HG02852 (cell line): ENCODE measurements around the gene TCF19.
A peak's percentile ranks its signal among the peaks of the same experiment; 100 is the strongest.
"Not testable (repeated sequence)": the region's sequence is repeated elsewhere in the genome, so short reads cannot be mapped to it uniquely, and the experiment has no call there.

Experiments used
- ATAC-seq: cut with Tn5 transposase; IDR thresholded peaks from one replicate; pipeline ENCODE4 v1.9.1; 2021; ENCODE audit warnings: mild to moderate bottlenecking, moderate library complexity; ENCODE audit not compliant: unreplicated experiment

Gene TCF19

DNA sequence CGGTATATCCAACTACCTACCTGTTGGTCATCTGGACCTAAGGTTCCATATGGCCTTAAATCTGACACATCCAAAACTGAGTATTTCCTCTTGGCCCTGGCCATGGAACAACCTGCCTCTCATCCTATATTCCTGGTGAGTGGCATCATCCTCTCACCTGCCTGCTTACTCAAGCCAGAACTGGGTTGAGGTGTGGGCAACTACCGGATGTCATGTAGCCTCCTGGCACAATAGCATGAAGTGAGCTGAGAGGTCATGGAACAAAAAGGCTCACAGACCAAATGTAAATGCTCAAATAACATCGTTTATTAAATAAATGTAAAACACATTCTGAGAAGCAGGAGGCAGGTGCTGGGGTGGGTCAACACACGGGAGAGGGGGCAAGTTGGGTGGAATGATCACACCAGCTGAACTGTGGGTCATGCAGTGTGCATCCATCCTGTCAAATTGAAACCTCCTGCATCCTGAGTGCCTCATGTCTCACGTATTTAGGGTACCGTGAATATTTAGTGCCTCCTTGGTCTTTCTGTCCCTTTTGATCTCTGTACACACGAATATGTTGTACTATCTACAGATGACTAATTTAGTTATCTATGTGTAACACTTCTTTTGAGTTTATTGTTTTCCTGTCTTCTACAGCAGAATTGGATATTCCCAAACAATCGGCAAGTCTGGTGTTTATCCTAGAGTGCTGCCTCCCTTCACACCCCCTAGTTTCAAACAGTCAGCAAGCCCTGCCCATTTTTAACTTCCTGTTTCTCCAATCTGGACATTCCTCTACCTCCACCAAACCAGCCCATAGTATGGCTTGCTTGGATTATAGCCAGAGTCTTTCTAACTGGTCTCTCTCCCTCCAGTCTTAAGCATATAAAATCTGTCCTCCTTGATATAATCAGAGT is 20.0 kb downstream of the TCF19 start:
- no peak for ATAC-seq

DNA sequence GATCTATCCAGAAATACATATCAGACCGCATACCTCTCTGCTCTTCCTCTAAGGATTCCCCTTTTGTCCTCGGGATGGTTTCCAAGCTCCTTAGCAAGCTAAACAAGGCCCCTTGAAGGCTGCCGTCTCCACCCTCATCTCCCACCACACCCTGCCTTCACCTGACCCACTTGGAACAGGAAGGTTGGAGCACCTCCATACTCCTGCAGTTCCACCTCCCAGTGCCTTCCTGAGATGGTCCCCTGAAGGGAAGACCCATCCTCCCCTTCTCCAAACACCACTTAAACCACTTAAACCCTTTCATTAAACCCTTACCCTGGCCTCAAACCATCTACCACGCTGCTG is 20.6 kb downstream of the TCF19 start:
- no peak for ATAC-seq

DNA sequence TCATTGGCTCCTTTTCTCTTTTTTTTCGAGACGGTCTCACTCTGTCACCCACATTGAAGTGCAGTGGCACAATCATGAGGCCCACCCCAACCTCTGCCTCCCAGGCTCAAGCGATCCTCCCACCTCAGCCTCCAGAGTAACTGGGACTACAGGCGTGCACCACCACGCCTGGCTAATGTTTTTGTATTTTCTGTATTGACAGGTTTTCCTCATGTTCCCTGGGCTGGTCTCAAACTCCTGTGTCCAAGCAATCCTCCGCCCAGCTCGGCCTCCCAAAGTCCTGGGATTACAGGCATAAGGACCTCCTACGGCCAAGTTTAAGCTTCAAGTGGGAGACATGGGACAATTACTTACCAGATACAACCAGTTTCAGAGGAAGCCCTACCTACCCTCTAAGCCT is 21.5 kb downstream of the TCF19 start:
- no peak for ATAC-seq

DNA sequence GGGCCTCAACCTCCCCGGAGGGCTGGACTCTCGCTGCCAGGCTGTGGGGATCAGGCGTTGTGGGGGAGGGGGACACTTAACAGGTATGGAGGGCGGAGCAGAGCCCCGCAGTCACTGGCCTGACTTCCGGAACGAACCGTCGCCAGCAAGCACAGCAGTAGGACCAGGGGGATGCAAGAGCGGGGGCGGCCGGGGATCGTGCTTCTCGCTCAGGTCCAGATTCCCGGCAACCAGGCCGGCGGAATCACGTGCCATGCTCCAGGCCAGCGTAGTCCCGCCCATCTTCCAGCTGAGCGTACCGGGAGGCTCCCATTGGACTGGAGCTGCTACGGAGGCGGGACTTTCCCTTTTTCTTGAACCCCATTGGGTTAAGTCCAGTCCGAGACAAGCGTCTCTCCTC is 22.1 kb downstream of the TCF19 start:
- no peak for ATAC-seq

DNA sequence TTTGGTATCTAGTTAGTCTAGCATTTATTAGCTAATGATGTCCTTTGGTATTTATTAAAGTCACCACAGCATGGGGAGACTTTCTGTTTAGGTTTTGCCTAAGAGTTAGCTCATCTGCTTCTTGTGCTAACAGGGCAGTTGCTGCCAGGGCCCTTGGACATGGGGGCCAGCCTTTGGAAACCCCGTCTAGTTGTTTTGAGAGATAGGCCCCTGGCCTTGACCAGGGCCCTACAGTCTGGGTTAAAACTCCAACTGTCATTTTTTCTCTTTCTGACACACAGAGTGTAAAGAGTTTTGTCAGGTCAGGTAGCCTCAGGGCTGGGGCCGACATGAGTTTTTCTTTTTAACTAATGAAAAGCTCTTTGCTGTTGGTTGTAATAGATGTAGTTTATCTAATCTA is 24.9 kb downstream of the TCF19 start:
- ATAC-seq, result not testable (repeated sequence)

DNA sequence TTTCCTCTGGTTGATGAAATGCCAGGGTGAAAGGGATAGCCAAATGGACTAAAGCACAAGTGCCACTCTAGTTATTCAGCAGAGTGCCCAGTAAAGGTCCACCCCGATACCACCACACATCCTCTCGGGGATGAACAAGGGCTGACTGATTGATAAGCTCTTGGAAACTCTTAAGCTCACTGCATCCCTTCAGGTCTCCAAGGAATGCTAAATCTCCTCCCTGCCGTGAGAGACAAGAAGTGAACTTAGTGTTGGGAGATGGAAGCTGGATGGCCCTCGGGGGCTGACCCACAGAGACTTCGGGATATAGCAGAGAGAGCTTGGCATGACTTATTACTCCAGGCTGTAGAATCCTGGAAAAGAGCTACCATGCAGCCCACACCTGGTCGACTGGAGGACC is 25.5 kb downstream of the TCF19 start:
- not testable (repeated sequence) for ATAC-seq

DNA sequence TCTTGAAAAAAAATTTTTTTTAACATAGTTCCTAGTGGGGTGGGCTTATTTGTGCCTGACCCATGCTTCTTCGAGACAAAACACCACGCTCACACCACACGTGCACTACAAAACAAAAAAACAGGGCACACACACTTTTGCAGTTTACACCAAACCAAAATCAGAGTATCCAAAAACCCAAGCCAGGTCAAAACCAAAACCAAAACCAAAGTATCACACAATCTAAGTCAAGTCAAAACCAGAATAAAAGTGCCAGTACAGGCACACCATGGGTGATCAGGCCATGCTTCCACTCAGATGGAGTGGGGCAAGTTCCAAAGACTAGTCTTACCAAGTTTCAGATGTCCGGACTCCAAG is 27.3 kb downstream of the TCF19 start:
- ATAC-seq, result not testable (repeated sequence)

DNA sequence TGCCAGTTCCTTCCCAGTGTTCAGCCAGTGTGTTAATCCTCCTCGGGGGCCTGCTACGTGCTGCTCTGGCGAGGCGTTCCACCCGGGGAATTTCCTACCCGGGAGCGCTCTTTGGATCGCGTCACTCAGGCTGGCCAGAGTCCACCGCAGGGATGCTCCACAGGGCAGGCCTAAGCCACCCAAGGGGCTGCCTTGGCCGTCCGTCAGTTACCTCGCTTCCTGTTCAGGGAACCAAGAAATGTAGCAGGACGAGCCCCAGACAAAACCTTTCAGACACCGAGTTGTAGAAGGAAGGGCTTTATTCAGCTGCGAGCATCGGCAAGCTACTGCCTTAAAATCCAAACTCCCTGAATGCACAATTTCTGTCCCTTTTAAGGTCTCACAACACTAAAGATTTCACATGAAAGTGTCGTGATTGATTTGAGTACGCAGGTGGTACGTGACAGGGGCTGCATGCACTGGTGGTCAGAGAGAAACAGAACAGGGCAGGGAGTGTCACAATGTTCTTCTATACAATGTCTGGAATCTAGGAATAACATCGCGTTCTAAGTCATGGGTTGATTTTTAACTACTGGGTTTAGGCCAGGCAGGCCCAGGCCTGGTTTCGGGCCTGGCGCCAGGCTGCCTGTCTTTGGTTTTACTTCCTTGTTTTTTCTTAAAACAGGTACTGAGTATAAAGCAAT is 27.8 kb downstream of the TCF19 start:
- no peak for ATAC-seq

DNA sequence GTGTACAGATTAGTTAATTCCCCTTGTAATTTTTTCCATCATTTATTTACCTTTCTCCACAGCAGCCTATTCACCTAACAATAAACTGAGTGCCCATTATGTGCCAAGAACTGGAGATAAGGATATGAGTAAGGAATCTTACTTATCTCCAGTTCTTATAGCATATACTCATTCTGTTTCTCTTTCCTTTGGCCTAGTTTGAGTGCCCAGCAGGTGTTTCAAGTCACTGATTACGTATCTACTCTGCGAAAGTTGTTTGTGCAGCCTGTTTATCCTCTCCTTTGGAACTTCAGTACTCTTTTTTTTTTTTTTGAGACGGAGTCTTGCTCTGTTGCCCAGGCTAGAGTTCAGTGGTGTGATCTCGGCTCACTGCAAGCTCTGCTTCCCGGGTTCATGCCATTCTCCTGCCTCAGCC is 29.4 kb downstream of the TCF19 start:
- no peak for ATAC-seq

DNA sequence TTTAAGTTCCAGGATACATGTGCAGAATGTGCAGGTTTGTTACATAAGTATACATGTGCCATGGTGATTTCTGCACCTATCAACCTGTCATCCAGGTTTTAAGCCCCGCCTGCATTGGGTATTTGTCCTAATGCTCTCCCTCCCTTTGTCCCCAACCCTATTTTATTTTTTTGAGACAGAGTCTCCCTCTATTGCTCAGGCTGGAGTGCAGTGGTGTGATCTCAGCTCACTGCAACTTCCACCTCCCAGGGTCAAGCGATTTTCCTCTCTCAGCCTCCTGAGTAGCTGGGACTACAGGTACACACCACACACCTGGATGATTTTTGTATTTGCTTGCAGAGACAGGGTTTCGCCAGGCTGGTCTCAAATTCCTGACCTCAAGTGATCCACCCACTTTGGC is 30.8 kb downstream of the TCF19 start:
- not testable (repeated sequence) for ATAC-seq

DNA sequence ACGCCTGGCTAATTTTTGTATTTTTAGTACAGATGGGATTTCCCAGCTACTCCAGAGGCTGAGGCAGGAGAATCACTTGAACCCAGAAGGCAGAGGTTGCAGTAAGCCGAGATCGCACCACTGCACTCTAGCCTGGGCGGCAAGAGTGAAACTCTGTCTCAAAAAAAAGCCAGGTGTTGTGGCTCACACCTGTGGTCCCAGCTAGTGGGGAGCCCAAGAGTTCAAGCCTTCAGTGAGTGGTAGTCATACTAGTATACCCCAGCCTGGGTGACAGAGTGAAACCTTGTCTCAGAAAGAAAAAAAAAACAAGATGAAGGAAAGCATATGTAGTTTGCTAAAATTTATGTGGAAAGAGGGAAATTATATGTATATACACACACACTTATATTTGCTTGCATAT is 32.1 kb downstream of the TCF19 start:
- peak; percentile 68 for ATAC-seq

DNA sequence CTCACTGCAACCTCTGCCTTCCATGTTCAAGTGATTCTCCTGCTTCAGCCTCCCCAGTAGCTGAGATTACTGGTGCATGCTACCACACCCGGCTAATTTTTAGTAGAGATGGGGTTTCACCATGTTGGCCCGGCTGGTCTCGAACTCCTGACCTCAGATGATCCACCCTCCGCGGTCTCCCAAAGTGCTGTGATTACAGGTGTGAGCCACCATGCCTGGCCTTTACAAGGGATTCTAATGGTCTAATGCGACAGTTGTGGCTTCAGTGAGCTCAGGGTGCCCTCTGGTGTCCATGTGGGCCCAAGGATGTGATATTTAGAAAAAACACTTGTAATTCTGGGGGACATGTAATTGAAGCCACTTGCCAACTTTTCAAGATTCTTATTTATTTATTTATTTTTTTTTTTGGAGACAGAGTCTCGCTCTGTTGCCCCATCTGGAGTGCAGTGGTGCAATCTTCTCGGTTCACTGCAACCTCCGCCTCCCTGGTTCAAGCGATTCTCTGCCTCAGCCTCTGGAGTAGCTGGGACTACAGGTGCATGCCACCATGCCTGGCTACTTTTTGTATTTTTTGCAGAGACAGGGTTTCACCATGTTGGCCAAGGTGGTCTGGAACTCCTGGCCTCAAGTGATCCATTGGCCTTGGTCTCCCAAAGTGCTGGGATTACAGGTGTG is 34.2 kb downstream of the TCF19 start:
- not testable (repeated sequence) for ATAC-seq

DNA sequence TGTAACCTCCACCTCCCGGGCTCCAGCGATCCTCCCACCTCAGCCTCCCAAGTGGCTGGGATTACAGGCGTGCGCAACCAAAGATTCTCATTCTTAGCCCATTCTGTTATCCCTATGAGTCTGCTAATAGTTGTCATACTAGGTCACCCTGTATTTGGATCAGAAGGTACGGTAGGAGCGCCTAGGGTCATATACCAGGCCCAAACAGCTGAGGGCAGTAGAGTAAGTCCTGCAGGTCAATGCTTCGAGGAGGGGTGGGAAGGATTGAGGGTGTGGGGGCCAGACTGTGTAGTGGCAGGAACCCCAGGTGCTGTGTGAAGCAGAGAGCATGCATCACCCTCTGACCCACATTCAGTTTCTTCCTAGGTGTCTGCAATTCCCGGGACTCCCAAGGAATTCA is 34.8 kb downstream of the TCF19 start:
- no peak for ATAC-seq

DNA sequence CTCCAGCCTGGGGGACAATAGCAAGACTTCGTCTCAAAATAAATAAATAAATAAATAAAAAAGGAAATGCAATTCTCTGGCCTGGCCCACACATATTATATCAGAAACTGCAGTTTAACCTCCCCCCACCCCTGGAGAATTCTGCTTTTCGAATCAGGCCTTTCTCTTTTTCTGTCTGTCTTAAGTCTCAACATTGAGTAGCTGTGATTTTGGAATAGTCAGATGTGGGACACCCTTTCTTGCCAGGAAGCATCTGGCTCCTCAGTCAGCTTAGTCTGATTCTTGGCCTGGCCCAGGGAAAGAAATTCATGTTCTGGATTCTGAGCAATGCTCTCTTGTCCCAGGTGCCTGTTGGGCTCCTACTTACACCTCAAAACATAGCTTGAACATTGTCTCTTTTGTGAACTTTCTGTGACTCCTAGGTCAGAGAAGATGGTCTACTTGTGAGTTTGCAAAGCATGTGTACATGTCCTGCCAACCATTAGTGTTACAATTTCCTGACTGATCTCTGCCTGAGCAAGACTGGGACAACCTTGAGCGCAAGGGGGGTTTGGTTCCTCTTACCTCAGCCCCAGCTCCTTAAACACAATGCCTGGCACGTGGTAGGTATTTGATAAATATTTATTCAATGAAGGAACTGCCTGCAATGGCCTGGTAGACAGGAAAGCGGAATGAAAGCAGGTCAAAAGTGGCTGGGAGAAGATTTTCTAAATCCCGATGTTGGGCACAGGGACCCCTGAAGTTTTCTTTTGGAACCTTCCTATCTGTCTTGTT is 35.9 kb downstream of the TCF19 start:
- no peak for ATAC-seq

DNA sequence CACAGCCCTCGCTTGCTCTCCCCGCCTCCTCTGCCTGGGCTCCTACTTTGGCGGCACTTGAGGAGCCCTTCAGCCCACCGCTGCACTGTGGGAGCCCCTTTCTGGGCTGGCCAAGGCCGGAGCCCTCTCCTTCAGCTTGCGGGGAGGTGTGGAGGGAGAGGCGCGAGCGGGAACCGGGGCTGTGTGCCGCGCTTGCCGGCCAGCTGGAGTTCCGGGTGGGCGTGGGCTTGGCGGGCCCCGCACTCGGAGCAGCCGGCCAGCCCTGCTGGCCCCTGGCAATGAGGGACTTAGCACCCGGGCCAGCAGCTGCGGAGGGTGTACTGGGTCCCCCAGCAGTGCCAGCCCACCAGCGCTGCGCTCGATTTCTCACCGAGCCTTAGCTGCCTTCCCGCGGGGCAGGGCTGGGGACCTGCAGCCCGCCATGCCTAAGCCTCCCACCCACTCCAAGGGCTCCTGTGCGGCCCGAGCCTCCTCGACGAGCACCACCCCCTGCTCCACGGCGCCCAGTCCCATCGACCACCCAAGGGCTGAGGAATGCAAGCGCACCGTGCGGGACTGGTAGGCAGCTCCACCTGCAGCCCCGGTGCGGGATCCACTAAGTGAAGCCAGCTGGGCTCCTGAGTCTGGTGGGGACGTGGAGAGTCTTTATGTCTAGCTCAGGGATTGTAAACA is 37.1 kb downstream of the TCF19 start:
- ATAC-seq, result not testable (repeated sequence)

DNA sequence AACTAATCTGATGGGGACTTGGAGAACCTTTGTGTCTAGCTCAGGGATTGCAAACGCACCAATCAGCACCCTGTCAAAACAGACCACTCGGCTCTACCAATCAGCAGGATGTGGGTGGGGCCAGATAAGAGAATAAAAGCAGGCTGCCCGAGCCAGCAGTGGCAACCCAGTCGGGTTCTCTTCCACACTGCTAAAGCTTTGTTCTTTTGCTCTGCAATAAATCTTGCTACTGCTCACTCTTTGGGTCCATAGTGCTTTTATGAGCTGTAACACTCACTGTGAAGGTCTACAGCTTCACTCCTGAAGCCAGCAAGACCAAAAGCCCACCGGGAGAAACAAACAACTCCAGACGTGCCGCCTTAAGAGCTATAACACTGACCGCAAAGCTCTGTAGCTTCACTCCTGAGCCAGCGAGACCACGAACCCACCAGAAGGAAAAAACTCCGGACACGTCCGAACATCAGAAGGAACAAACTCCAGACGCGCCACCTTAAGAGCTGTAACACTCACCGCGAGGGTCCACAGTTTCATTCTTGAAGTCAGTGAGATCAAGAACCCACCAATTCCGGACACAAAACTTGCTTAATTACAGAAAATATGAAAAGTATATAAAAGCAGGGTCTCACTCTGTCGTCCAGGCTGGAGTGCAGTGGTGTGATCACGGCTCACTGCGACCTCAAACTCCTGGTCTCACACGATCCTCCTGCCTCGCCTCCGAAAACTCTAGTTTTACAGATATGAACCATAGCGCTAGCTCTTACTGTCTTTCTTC is 38.0 kb downstream of the TCF19 start:
- not testable (repeated sequence) for ATAC-seq

DNA sequence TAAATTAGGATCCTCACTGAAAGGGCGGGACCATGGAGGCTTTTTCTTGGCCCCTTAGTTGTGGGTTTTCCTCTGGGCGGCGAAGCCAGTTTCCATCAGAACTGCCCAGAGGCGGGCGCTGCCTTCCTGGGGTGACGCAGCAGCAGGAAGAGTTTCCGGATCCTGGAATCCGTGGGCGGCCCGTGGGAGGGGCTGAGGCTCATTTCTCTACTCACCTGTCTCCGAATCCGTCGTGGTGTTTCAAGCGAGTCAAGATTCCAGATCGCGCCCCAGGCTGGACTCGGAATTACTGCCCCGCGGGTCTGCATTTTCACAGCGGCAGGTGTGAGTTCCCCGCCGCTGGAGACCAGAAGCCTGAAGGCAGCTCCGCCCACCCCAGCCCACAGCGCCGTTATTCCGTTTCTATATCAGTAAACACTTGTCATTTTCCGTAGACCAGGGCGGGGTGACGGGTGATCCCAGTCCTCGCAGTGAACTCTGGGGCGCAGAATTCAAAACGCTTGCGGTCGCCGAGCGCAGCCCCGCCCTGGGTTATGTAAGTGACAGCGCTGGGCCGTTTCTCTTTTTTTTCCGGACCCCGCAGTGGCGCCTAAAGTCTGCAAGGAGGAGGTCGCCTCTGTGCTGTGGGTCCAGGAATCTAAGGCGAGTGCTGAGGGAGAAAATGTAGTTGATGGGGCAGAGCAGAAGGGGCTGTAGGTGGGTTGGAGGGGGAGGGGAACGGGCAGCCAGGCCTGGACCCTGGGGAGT is 39.3 kb downstream of the TCF19 start:
- peak; percentile 65 for ATAC-seq

DNA sequence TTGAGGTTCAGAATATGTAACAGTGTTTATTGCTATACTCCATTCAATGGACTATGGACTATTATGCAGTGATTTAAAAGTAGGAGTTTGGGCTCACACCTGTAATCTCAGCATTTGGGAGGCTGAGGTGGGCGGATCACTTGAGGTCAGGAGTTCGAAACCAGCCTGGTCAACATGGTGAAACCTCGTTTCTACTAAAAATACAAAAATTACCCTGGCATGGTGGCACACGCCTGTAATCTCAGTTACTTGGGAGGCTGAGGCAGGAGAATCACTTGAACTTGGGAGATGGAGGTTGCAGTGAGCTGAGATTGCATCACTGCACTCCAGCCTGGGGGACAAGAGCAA is 40.7 kb downstream of the TCF19 start:
- ATAC-seq, result not testable (repeated sequence)
